DND-41 (cell line): ENCODE results near the gene CS.
A peak's percentile ranks its signal among the peaks of the same experiment; 100 is the strongest.

Experiments
- ATAC-seq: fragments of 200-7000 bp; cut with Tn5 transposase; 3 replicates; pipeline ENCODE4 v1.9.1; 2021; ENCODE audit warnings: low read depth; ENCODE audit not compliant: insufficient read depth
- DNase-seq: peaks from one replicate; pipeline ENCODE4 v3.0.0-alpha.2; 2020
- H2AFZ ChIP-seq: 2 replicates; pipeline ENCODE4 v1.6.0; 2012; ENCODE audit warnings: low read depth, low read length
- H3K27ac ChIP-seq: 2 replicates; pipeline ENCODE4 v1.5.1; 2012; ENCODE audit warnings: low read length, inconsistent platforms
- H3K27me3 ChIP-seq: fragments of 200-600 bp; sonication (generic); 2 replicates; pipeline ENCODE4 v1.6.0; 2012; ENCODE audit warnings: low read length, mild to moderate bottlenecking, inconsistent platforms; ENCODE audit not compliant: insufficient read depth, poor library complexity
- H3K36me3 ChIP-seq: 2 replicates; pipeline ENCODE4 v1.5.1; 2012; ENCODE audit warnings: low read length, inconsistent platforms; ENCODE audit not compliant: insufficient read depth
- H3K4me1 ChIP-seq: 2 replicates; pipeline ENCODE4 v1.5.1; 2012; ENCODE audit warnings: mild to moderate bottlenecking, low read length; ENCODE audit not compliant: insufficient read depth
- H3K4me2 ChIP-seq: 2 replicates; pipeline ENCODE4 v1.6.0; 2012; ENCODE audit warnings: mild to moderate bottlenecking, moderate library complexity, low read length, inconsistent platforms; ENCODE audit not compliant: insufficient read depth
- H3K4me3 ChIP-seq, 2 experiments: fragments of 200-600 bp in 1 of 2; shearing (Covaris generic) in 1 of 2; 2 replicates each; pipeline ENCODE4 v1.5.1; 2012 to 2016; ENCODE audit warnings: inconsistent platforms in 2 of 2, low read length in 2 of 2, mild to moderate bottlenecking in 2 of 2, low read depth in 1 of 2, moderate library complexity in 1 of 2
- H3K79me2 ChIP-seq: 2 replicates; pipeline ENCODE4 v1.6.0; 2012; ENCODE audit warnings: low read length, inconsistent platforms; ENCODE audit not compliant: insufficient read depth
- H3K9ac ChIP-seq: 2 replicates; pipeline ENCODE4 v1.6.0; 2012; ENCODE audit warnings: low read depth, mild to moderate bottlenecking, inconsistent platforms, low read length, moderate library complexity
- H3K9me3 ChIP-seq: 2 replicates; pipeline ENCODE4 v1.5.1; 2012; ENCODE audit warnings: low read length, moderate library complexity, mild to moderate bottlenecking, inconsistent platforms; ENCODE audit not compliant: insufficient read depth, severe bottlenecking
- H4K20me1 ChIP-seq: 2 replicates; pipeline ENCODE4 v1.6.0; 2012; ENCODE audit warnings: low read length; ENCODE audit not compliant: insufficient read depth
- EZH2 ChIP-seq: IDR thresholded peaks from 3 replicates; pipeline ENCODE4 v1.6.1; 2012; ENCODE audit warnings: borderline replicate concordance, low read depth, mild to moderate bottlenecking, moderate library complexity, low read length, inconsistent platforms; ENCODE audit not compliant: severe bottlenecking
- TF ChIP-seq, protein P1 (sequence below): IDR thresholded peaks from 2 replicates; pipeline ENCODE4 v1.5.1; 2012; ENCODE audit warnings: borderline replicate concordance, low read length, moderate library complexity, mild to moderate bottlenecking; ENCODE audit not compliant: poor library complexity, severe bottlenecking; ENCODE audit errors: extremely low read depth

The CS gene

GRCh38 chr12:56297400-56297799 is 2.7 kb downstream of the CS start:
- Histone ChIP-seq H3K4me2 (peak overlapping the region; percentile 80; the same call in 1 of the 2 replicates), H2AFZ (no peak overlapping the region), H3K4me1 (peaks cover 56% of the 10 kb centered on the region), H4K20me1 (peaks cover 24% of the 10 kb centered on the region; the same call in 1 of the 2 replicates), H3K27ac (no peak overlapping the region), H3K9me3 (no peaks in the 10 kb centered on the region), H3K27me3 (no peaks in the 10 kb centered on the region), H3K36me3 (peaks cover 44% of the 10 kb centered on the region), H3K4me3 (no peak overlapping the region), H3K9ac (no peak overlapping the region), H3K79me2 (peaks cover 91% of the 10 kb centered on the region)
- ATAC-seq (no peak), DNase-seq (no peak)
- TF ChIP-seq EZH2: no peak
- TF ChIP-seq, protein P1, sequence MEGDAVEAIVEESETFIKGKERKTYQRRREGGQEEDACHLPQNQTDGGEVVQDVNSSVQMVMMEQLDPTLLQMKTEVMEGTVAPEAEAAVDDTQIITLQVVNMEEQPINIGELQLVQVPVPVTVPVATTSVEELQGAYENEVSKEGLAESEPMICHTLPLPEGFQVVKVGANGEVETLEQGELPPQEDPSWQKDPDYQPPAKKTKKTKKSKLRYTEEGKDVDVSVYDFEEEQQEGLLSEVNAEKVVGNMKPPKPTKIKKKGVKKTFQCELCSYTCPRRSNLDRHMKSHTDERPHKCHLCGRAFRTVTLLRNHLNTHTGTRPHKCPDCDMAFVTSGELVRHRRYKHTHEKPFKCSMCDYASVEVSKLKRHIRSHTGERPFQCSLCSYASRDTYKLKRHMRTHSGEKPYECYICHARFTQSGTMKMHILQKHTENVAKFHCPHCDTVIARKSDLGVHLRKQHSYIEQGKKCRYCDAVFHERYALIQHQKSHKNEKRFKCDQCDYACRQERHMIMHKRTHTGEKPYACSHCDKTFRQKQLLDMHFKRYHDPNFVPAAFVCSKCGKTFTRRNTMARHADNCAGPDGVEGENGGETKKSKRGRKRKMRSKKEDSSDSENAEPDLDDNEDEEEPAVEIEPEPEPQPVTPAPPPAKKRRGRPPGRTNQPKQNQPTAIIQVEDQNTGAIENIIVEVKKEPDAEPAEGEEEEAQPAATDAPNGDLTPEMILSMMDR: no peak

DNA sequence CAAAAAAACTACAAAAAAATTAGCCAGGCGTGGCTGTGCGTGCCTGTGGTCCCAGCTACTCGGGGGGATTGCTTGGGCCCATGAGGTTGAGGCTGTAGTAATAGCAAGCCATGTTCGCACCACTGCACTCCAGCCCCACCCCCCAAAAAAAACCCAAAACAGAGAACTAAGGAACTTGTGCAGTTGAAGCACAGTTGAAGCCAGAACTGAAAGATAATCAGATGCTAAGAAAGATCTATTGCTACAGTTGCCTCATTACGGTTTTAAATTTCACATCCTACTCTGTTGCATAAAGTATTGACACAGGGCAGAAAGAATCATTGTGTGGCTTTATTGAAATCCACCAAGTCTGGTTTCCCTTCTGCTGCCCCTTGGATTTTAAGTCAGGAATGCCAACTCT is 3.8 kb downstream of the CS start:
- Histone ChIP-seq H3K36me3 (peaks cover 46% of the 10 kb centered on the region), H3K27ac (no peak overlapping the region), H3K4me2 (peak overlapping the region; percentile 19; the same call in 1 of the 2 replicates), H3K27me3 (no peaks in the 10 kb centered on the region), H3K4me3 (no peak overlapping the region), H3K79me2 (peaks cover 93% of the 10 kb centered on the region), H3K9ac (no peak overlapping the region), H3K9me3 (no peaks in the 10 kb centered on the region), H3K4me1 (peaks cover 45% of the 10 kb centered on the region), H4K20me1 (peaks cover 35% of the 10 kb centered on the region; the same call in 1 of the 2 replicates), H2AFZ (no peak overlapping the region)
- TF ChIP-seq, protein P1: no peak
- no peak for TF ChIP-seq EZH2
- ATAC-seq (no peak), DNase-seq (no peak)

DNA sequence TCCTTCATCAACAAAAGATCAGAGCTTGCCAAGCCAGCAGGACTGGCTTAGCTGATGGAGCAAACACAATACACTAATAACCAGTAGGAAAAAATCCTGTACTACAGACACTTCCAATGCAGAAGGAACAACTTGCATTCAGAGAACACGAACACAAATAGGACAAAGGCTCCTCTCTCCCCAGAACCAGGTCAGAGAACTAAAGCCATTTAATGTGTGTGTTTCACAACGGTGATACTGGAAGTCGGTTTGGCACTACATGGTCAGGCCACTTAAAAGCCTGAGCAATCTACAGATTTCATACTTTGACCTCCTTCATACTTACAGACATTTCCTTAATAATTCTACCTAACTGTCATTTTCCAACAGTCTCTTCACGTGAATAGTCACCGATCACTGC is 6.3 kb downstream of the CS start:
- Histone ChIP-seq H3K27ac (no peak overlapping the region), H3K4me1 (peaks cover 30% of the 10 kb centered on the region), H2AFZ (no peak overlapping the region), H3K27me3 (no peaks in the 10 kb centered on the region), H3K4me2 (no peak overlapping the region), H3K9me3 (no peaks in the 10 kb centered on the region), H3K4me3 (no peak overlapping the region), H4K20me1 (peaks cover 31% of the 10 kb centered on the region; the same call in 1 of the 2 replicates), H3K36me3 (peaks cover 62% of the 10 kb centered on the region), H3K9ac (no peak overlapping the region), H3K79me2 (peaks cover 96% of the 10 kb centered on the region)
- DNase-seq (no peak), ATAC-seq (no peak)
- TF ChIP-seq, protein P1: no peak
- no peak for TF ChIP-seq EZH2

DNA sequence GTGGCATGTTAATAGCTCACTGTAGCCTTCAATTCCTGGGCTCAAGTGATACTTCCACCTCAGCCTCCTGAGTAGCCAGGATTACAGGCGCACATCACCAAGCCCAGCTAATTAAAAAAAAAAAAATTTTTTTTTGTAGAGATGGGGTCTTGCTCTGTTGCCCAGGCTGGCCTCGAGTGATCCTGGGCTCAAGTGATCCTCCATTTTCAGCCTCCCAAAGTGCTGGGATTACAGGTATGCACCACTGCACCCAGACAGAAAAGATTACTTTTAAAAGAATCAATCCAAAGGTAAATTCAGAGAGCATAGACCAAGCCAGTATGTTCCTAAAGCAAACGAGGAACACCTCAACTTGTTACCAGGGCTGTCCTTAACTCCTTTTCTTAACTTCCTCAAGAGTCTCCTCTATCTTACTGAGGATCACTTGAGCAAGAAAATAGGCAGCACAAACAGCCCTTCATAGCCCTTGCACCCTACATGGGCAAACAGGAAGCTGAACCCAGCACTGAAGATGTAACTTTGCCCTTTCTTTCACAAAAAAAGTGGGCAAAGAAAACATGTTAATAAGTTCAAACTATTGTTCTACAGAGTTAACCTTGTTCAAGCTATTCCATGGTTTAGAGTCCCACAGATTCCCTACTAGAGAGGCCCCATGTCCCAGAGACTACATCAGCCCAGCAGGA is 11.3 kb downstream of the CS start:
- Histone ChIP-seq H3K4me3 (no peak overlapping the region), H3K9ac (no peak overlapping the region), H3K79me2 (peaks cover 75% of the 10 kb centered on the region), H3K4me2 (no peak overlapping the region), H3K4me1 (no peaks in the 10 kb centered on the region), H4K20me1 (peaks cover 21% of the 10 kb centered on the region; the same call in 1 of the 2 replicates), H3K9me3 (no peaks in the 10 kb centered on the region), H2AFZ (no peak overlapping the region), H3K27me3 (no peaks in the 10 kb centered on the region), H3K36me3 (peaks cover 56% of the 10 kb centered on the region), H3K27ac (no peak overlapping the region)
- DNase-seq (no peak), ATAC-seq (0 out of 3 replicates have a peak, but pooled peaks have one; percentile 29)
- TF ChIP-seq EZH2: no peak
- TF ChIP-seq, protein P1: no peak
